ENCODE measurements around the gene NR1D2.

The NR1D2 gene

DNA sequence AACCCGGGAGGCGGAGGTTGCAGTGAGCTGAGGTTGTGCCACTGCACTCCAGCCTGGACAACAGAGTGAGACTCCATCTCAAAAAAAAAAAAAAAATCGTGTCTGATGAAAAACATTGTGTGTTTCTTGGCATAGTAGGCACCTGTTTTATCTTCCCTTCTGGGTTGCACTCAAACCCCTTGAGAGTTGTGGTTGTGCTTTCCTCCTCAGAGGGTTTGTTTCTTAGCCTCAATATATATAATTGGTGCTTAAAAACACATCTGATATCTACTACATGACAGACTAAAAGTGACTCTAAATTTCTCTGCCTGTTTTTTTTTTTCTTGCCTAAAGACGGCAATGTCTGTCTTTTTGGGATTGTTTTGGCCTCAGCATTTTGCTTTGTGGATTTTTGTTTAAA is 7.6 kb downstream of the NR1D2 start:
- H3K4me3 ChIP-seq (ENCODE audit: low read depth, low read length): no peak overlapping the region
- TF ChIP-seq, protein P1, sequence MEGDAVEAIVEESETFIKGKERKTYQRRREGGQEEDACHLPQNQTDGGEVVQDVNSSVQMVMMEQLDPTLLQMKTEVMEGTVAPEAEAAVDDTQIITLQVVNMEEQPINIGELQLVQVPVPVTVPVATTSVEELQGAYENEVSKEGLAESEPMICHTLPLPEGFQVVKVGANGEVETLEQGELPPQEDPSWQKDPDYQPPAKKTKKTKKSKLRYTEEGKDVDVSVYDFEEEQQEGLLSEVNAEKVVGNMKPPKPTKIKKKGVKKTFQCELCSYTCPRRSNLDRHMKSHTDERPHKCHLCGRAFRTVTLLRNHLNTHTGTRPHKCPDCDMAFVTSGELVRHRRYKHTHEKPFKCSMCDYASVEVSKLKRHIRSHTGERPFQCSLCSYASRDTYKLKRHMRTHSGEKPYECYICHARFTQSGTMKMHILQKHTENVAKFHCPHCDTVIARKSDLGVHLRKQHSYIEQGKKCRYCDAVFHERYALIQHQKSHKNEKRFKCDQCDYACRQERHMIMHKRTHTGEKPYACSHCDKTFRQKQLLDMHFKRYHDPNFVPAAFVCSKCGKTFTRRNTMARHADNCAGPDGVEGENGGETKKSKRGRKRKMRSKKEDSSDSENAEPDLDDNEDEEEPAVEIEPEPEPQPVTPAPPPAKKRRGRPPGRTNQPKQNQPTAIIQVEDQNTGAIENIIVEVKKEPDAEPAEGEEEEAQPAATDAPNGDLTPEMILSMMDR (IDR thresholded peaks at IDR 0.05; ENCODE audit: low read depth, low read length, missing control alignments): no peak
- DNase-seq (ENCODE audit: low read depth): no peak

DNA sequence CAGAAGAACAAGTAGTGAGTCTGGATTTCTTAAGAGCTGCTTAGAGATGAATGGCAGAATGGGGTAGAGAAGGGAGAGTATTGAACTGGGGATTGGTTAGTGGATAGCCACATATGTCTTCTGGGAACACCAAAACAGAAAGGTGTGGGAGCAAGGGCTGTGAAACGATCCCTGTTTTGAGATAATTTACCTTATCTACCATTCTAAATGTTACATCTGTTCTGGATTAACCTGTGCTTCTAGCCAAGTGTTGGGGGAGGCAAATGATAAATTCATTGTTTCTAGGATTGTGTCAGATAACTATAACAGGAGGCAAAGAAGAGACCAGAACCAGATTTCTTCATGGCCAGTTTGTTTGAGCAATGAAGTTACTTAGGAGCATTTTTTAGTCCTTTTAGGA is 8.4 kb downstream of the NR1D2 start:
- no peak for DNase-seq (ENCODE audit: low read depth)
- no peak overlapping the region for H3K4me3 ChIP-seq (ENCODE audit: low read depth, low read length)
- TF ChIP-seq, protein P1 (IDR thresholded peaks at IDR 0.05; ENCODE audit: low read depth, low read length, missing control alignments): no peak

DNA sequence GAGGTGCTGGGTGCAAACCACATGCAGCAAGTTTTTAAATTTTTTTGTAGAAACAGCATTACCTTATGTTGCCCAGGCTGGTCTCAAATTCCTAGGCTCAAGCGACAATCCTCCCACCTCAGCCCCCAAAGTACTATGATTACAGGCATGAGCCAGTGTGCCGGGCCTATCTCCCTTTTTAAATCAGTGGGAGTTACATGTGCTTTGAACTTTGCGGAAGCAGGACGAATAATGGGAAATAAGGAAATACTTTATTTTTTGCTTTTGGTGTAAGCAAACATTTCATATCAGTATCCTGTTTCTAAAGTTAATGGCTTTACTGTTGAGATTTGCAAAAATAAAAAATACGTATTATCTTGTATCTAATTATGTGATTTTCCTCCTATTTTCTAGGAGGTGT is 9.1 kb downstream of the NR1D2 start:
- H3K4me3 ChIP-seq (ENCODE audit: low read depth, low read length): no peak overlapping the region
- TF ChIP-seq, protein P1 (IDR thresholded peaks at IDR 0.05; ENCODE audit: low read depth, low read length, missing control alignments): no peak
- no peak for DNase-seq (ENCODE audit: low read depth)

DNA sequence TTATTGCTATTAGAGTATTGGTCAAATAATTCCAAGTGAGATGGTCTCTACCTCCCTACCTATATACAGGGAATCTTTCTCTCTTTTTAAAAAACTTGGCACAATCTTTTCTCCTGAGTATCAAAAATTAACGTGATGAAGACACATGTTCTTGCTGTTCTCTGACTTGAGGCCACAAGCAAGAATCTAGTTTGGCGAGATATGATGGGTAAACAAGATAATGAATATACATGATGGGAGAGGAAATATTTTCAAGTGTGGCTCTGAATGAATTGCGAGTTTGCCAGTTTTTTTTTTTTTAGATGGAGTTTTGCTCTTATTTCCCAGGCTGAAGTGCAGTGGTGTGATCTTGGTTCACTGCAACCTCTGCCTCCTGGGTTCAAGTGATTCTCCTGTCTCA is 11.6 kb downstream of the NR1D2 start:
- H3K4me3 ChIP-seq (ENCODE audit: low read depth, low read length): no peak overlapping the region

DNA sequence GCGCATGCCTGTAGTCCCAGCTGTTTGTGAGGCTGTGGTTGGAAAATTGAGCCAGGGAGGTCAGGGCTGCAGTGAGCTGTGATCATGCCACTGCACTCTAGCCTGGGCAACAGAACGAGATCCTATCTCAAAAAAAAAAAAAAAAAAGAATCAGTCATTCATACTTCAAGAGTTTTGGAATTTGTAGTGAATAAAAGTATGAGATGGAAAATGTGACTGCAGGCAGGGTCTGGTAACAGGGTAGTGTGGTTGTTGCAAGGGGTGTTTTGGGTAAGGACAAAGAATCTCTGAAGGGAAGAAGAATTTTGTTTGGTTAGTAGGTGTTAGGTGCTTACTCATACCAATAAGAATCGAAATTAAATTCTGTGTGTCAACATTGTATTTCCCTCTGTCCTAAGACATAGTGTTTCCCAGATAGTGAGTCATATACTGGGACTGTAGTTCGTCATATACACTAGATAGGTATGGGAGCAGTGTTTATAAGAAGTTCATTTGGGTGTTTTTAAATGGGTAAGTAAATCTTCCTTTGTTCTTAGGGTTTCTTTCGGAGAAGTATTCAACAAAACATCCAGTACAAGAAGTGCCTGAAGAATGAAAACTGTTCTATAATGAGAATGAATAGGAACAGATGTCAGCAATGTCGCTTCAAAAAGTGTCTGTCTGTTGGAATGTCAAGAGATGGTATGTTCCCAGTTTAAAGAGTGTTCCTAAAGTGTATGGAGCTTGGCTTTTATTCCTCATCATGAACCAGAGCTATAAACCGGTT is 14.2 kb downstream of the NR1D2 start:
- TF ChIP-seq, protein P1 (IDR thresholded peaks at IDR 0.05; ENCODE audit: low read depth, low read length, missing control alignments): no peak
- DNase-seq (ENCODE audit: low read depth): no peak

More for the DNA sequence above, 11.6 kb downstream of the NR1D2 start:
- DNase-seq (ENCODE audit: low read depth): no peak
- TF ChIP-seq, protein P1 (IDR thresholded peaks at IDR 0.05; ENCODE audit: low read depth, low read length, missing control alignments): no peak

DNA sequence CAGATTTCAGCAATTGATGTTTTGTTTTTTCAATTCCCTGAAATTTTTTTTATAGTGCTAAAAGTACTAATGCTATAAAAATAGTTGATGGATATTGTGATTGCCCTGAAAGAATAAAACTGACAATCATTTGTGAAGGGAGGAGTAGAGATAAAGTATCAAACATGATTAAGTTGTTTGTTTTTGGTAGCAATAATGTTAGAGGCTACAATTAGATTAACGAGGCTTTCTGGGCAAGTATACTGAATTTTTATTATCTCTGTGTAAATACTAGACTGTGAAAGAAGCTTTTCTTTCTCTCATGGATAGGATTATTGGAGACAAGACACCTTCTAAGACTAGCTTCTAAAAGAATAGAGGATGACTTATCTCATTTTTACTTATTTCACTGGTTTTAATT is 15.6 kb downstream of the NR1D2 start:
- TF ChIP-seq, protein P1 (IDR thresholded peaks at IDR 0.05; ENCODE audit: low read depth, low read length, missing control alignments): no peak

More for the DNA sequence above, 14.2 kb downstream of the NR1D2 start:
- H3K4me3 ChIP-seq (ENCODE audit: low read depth, low read length): no peak overlapping the region

DNA sequence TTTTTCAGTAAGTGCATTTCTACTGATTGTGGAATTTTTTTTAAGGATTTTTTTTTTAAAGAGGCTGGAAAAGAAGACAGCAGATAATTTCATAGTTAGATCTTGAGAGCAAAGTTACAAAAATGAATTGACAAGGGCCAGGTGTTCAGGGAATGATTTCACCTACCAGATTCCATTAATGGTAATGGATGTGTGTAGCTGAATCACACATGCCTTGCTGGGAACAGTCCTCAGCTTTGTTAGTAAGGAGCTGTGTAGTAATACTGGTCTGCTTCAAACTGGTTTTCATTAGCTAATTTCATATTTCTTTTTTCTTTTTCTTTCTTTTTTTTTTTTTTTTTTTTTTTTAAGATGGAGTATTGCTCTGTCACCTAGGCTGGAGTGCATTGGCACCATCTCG is 16.0 kb downstream of the NR1D2 start:
- TF ChIP-seq, protein P1 (IDR thresholded peaks at IDR 0.05; ENCODE audit: low read depth, low read length, missing control alignments): no peak
- no peak for DNase-seq (ENCODE audit: low read depth)
- H3K4me3 ChIP-seq (ENCODE audit: low read depth, low read length): no peak overlapping the region

More for the DNA sequence above, 15.6 kb downstream of the NR1D2 start:
- no peak overlapping the region for H3K4me3 ChIP-seq (ENCODE audit: low read depth, low read length)
- DNase-seq (ENCODE audit: low read depth): no peak

Measured in GM12864 (cell line).